HG03064 (cell line): ENCODE measurements around the gene TIMM50.
"Not testable (repeated sequence)": the region's sequence is repeated elsewhere in the genome, so short reads cannot be mapped to it uniquely, and the experiment has no call there.

ENCODE experiments used
- ATAC-seq: cut with Tn5 transposase; IDR thresholded peaks from one replicate; pipeline ENCODE4 v1.9.1; 2021; ENCODE audit warnings: low read depth; ENCODE audit not compliant: unreplicated experiment

The TIMM50 gene

DNA sequence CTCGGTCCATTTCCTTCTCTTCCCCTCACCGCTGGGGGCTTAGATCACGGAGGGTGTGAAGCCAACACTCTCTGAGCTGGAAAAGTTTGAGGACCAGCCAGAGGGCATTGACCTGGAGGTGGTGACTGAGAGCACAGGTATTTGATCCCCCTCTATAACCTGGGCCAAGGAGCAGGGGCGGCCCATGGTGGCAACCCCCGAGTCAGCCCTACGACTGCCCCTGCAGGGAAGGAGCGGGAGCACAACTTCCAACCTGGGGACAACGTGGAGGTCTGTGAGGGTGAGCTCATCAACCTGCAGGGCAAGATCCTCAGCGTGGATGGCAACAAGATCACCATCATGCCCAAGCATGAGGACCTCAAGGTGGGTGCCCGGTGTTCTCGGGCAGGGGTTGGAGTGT, 11.6 kb upstream of the TIMM50 start:
- ATAC-seq: no peak

DNA sequence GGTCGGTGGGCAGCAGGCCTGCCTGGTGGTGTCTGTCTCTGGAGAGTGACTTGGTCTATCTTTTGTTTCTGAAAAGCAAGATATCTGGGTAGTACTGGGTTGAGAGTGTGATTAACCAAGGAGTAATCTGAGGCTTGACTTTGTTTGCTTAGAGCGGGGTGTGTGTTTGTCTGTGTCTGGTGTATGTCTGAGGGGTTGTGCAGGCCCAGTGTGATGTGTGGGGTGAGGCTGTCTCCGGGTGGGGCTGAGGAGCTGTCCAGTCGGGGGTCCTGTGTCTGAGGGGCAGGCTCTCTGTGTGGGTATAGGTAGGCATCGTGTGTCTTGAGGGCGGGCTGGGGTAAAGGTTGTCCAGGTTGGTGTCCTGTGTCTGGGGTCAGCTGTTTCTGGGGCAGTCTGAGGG, 11.1 kb upstream of the TIMM50 start:
- no peak for ATAC-seq

DNA sequence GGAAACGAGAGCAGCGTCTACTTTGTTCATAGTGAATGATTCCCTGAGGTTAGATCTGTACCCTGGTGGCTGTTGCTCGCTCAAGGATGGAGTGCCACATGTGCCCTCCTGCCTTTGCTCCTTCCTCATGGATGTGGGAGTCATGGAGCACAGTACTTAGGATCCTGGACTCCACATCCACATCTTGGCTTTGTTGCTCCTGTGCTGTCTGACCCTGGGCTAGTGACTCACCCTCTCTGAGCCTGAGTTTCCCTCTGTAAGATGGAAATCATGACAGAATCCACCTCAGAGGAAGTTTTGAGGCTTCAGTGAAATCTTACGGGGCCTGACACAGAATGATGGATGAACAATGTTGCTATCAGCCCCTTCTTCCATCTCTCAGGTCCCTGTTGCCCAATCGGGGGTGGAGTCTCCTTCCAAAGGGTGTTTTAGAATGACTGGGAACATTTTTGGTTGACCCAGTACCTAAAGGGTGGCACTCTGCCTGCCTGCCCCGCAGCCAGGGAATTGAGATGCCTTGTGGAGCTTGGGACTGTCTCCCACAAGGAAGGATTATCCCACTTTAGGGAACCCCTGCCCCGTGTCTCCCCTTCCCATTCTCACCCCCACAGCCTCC, 9.8 kb upstream of the TIMM50 start:
- ATAC-seq: no peak

DNA sequence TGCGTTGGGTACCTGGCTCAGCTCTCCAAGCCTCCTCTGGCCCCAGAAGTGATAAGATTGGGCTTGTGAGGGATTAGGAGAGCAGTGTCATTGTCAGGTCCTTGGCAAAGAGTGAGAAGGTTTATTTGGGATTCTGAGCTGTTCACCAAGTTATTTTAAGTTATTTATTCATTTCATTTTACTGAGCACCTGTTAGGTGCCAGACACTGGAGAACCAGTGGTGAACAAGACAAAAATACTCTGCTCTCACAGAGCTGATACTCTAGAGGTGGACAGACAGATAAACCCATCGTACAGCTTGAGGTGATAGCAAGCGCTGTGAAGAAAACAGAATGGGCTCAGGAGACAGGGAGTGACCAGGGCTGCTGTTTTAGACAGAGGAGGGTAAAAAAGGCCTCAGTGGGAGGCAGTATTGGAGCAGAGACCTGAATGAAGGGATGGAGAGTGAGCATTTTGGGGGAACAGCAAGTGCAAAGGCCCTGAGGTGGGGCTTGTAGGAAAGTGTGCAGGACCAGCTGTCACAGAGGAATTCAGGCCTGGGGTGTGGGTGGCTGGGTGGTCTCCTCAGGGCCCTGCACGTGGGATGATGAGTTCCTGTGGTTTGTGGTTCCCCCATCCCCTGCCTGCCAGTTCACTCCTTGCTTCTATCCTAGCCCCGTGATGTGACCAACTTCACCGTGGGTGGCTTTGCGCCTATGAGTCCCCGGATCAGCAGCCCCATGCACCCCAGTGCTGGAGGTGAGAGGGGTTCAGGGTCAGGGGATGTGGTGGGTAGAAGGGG, 8.7 kb upstream of the TIMM50 start:
- ATAC-seq: no peak

DNA sequence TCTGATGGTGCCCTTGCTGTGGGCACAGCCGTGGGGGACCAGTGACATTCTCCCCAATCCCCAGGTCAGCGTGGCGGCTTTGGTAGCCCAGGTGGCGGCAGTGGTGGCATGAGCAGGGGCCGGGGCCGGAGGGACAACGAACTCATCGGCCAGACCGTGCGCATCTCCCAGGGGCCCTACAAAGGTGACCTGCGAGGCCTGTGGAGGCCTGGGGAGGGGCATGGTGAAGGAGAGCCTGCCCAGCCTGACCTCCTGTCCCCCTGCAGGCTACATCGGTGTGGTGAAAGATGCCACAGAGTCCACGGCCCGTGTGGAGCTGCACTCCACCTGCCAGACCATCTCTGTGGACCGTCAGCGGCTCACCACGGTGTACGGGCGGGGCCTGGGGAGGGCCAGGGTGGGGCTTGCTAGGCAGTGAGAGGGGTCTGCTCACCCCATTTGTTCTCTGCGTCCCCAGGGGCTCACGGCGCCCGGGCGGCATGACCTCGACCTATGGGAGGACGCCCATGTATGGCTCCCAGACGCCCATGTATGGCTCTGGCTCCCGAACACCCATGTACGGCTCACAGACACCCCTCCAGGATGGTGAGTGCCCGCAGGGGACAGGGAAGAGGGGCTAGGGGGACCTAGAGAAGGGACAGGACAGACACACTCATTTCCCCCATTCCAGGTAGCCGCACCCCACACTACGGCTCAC, 7.7 kb upstream of the TIMM50 start:
- no peak for ATAC-seq

DNA sequence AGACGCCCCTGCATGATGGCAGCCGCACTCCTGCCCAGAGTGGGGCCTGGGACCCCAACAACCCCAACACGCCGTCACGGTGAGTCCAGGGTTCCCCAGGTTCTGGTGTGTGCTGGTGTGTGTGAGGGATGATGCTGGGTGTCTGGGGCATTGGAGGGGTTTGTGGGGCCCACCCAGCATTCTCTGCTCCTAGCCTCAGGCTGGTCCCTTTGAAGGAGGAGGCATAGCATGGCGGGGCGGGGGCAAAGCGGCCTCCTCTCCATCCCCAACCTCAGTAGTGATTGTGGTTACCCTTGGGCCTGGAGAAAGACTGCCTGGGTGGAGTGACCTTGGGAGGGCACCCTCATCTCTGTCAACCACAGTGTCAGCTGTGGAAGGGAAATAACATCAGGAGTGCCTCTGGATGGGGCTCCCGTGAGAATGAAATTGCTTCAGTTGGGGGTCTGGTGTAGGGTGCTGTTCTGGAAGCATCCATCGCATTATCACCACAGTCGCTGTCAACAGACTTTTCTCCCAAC, 7.1 kb upstream of the TIMM50 start:
- ATAC-seq: no peak

DNA sequence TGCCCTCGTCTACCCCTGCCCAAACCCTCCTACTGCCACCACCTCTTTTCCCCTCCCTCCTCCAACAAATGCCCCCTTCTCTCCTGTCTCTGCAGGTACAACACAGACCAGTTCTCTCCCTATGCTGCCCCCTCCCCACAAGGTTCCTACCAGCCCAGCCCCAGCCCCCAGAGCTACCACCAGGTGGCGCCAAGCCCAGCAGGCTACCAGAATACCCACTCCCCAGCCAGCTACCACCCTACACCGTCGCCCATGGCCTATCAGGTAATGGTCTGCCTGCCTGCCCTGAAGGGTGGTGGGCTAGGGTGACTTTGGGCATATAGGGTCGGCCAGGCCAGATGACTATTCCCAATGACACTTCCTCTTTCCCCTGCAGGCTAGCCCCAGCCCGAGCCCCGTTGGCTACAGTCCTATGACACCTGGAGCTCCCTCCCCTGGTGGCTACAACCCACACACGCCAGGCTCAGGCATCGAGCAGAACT, 6.5 kb upstream of the TIMM50 start:
- ATAC-seq: no peak

DNA sequence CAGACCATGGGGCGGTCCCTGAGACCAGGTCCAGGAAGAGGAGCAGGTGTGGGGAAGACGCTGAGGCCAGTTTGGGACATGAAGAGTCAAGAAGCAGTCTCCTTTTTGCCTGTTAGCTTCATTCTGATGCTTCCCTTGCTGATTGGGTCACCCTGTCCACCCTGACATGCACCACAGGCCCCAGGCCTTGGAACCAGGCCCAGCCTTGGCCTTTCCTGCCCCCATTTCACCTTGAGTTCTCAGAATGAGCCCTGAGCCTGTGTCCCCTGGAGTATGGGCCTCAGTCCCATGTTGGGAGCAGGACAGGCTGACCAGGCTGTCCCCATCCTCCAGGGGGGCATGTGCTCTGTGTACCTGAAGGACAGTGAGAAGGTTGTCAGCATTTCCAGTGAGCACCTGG, 4.9 kb upstream of the TIMM50 start:
- ATAC-seq: no peak

DNA sequence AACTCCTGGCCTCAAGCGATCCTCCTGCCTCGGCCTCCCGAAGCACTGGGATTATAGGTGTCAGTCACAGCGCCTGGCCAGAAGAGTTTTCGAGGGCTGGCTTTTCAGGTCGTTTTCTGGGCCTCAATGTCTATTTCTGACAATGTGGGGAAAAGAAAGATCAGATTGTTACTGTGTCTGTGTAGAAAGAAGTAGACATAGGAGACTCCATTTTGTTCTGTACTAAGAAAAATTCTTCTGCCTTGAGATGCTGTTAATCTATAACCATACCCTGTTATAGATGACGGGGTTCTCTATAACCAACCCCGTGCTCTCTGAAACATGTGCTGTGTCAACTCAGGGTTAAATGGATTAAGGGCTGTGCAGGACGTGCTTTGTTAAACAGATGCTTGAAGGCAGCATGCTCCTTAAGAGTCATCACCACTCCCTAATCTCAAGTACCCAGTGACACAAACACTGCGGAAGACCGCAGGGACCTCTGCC, 1.3 kb upstream of the TIMM50 start:
- not testable (repeated sequence) for ATAC-seq

DNA sequence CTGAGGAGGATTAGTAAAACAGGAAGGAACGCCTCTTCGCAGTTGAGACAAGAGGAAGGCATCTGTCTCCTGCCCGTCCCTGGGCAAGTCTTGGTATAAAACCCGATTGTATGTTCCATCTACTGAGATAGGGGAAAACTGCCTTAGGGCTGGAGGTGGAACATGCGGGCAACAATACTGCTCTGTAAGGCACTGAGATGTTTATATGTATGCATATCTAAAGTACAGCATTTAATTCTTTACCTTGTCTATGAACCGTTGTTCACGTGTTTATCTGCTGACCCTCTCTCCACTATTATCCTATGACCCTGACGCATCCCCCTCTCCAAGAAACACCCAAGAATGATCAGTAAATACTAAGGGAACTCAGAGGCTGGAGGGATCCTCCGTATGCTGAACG, 722 bp upstream of the TIMM50 start:
- ATAC-seq: no peak

DNA sequence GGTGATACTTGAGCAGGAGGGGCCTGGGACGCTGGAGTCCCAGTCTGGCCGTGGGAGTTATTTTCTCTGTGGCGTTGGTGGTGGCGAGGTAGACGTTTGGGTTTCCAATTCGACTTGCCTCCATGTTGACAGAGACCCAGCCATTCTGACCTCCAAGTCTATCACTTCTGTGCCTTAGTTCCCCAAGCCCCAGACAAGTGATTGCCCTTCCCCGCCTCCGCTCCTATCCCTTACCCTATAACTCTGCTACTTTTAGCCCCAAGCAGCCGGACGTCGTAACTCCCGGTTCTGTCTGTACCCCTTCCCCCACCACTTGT, 549 bp downstream of the TIMM50 start:
- no peak for ATAC-seq

DNA sequence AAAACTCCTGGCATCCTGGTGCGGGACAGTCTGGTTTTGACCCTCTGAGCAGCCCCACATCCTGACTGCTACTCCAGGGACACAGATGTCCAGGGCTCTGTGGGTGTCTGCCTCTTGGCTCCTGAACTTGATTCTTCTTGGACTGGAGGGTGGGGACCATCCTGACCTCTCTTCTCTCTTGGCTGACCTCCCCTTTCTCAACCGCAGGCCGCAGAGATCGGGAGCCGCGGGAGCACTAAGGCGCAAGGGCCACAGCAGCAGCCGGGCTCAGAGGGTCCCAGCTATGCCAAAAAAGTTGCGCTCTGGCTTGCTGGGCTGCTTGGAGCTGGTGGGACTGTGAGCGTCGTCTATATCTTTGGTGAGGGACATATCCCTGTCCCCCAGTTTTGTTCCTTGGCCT, 1.0 kb downstream of the TIMM50 start:
- no peak for ATAC-seq

DNA sequence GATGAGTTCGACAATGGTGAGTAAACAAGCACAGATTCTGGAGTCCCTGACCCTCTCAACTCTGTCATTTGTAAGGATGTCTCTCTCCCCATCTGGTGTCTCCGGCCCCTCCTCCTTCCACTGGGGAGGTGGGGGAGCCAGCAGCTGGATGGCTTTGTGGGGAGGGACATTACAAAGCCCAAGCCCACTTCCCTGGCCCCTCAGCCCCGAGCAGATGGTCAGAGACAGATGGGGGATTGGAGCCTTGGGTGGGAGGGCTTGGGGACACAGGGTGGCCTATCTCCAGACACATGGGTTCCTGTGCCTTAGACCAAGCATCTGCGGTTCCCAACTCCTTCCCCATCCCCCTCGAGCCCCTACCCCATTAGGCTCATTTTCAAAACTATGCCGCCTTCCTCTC, 2.5 kb downstream of the TIMM50 start:
- no peak for ATAC-seq

DNA sequence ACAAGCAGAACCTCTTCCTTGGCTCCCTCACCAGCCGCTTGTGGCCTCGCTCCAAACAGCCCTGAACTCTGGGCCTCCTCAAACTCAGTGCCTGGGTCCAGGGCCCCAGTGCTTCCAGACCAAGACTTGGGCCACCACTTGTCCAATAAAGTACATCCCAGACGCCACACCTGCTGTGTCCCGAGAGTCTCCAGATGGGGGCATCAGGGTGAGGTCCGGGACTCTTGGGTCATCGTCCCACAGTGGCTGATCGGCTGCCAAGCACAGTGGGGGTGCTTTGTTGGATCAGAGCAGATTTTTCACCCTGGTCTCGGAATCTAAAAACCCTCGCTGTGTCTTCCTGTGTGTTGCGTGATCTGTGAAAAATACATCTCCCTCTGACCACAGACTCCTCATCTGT, 9.1 kb downstream of the TIMM50 start:
- no peak for ATAC-seq

DNA sequence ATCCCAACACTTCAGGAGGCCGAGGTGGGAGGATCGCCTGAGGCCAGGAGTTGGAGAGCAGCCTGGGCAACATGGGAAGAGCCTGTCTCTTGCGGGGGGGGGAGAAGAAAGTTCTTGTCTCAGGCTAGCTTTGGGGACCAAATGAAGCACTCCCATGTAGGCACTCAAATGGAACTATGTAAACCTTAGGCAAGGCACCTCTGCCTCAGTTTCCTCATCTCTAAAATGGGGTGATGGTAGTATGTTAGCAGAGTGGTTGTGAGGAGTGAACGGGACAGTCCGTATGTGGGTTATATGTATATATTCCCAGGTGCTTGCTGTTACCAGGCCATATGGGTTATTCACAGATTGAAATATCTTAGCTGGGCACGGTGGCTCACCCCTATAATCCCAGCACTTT, 11.6 kb downstream of the TIMM50 start:
- ATAC-seq: no peak

DNA sequence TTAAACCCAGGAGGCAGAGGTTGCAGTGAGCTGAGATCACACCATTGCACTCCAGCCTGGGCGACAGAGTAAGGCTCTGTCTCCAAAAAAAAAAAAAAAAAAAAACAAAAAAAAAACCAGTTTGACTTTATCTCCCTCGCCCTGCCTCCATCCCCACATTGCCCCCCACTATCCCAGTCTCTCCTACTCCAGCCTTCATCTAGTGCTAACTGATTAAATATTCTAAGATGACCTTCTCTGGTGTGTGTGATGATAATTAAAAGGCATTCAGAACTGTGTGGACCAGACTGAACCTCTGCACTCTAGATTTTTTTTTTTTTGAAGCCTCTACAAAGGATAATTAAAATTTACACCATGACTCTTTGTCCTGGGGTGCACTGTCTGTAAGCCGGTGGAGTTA, 12.2 kb downstream of the TIMM50 start:
- ATAC-seq: no peak

DNA sequence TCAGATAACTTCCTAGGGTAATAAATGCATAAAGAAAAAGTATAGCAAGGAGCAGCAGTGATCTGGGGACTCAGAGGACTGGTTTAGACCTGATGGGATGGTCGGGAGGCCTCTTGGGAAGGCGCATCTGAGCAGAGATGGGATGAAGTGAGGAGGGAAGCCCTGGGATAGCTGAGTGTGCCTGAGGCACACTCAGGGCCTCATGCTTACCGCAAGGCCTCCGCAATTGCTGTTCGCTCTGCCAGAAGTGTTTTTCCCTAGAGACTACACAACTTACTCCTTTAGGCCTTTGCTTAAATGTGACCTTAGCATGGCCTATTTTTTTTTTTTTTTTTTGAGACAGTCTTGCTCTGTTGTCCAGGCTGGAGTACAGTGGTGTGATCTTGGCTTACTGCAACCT, 14.0 kb downstream of the TIMM50 start:
- ATAC-seq: no peak

DNA sequence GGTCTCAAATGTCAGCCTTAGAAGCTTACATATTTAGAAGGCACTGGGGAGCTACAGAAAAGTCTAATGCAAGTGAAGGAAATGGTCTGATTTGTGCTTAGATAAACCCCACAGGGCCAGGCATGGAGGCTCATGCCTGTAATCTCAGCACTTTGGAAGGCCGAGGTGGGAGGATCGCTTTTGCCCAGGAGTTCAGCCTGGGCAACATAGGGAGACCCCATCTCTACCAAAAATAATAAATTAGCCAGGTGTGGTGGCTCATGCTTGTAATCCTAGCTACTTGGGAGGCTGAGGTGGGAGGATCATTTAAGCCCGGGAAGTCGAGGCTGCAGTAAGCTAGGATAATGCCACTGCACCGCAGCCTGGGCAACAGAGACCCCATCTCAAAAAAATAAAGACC, 15.4 kb downstream of the TIMM50 start:
- ATAC-seq: no peak

DNA sequence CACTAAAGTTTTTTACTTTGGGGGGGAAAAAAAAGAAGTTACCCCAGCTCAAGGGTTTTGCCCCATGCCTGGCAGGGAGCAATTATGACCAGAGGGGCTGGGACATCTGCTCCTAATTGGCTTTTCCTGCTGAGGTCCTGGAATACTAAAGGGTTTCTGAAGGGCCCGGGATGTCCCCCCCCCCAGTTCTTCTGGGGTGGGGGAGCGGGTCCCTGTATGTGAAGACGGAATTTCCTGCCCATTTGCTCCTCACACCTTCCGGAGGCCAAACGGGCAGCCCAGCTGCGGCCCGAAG, 17.0 kb downstream of the TIMM50 start:
- ATAC-seq: no peak

DNA sequence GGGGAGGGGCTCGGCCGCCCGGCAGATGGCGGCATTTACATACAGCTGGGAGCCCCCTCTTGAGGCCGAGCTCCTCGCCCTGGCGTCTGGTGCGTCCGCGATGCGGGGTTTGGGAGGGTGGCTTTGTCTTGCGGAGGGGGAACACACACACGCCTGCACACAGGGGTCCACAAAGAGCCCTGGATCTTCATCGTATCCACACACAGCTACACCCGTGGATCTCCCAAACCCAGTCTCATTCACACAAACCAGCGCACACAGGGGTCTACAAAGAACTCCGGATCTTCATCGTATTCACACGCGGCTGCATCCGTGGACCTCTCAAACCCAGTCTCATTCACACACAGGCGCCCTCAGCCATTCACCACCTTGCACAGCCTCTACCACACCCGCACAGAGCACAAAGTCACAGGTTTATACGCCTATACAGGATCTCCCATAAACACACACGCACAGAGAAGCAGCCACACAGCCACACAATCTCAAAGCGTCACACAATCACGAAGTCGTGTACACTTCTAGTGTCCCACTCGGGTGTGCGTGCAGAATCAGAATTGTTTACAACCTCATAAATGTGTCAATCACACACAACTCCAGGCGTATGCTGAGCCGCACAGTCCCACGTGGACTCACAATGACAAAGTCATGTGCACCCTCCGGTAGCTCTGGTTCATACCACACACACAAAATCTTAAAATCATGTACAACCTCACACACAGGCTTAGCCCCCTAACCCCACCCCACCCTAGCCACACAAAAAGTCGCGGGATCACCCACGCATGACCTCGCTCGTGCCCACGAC, 17.6 kb downstream of the TIMM50 start:
- ATAC-seq: no peak
